Measurements from ENCODE around the gene IQGAP1. TPM values are rescaled to one million over a fixed set of nuclear protein-coding genes. Genes with fewer than 3 reads are reported as not detected.
A peak's percentile ranks its signal among the peaks of the same experiment; 100 is the strongest.

The IQGAP1 gene
- total RNA-seq, 1 donor from 2014 or later, result 227 TPM

GRCh38 chr15:90401495-90401894 lies 13.5 kb downstream of the IQGAP1 start:
- no peaks in the 10 kb centered on the region for H3K27me3 Mint-ChIP-seq
- DNase-seq (no peak), ATAC-seq (ENCODE audit: low read depth) (no peak)
- H3K4me1 Mint-ChIP-seq, result peaks cover 61% of the 10 kb centered on the region
- ChIA-PET CTCF (no interaction called here), POLR2A (interaction anchor here (0.9 to 4.8 kb wide), 2 partner anchors 13 to 20 kb away, joined by 3 to 36 read pairs; partner anchors contain the start of gene IQGAP1)
- TF ChIP-seq CTCF (IDR thresholded peaks at IDR 0.05), result no peak
- H3K36me3 Mint-ChIP-seq (ENCODE audit: low read depth), result peaks cover 13% of the 10 kb centered on the region
- no peak overlapping the region for H3K4me3 Mint-ChIP-seq
- H3K27ac Mint-ChIP-seq, result peak overlapping the region; percentile 96
- no peaks in the 10 kb centered on the region for H3K9me3 Mint-ChIP-seq
- intact Hi-C loops (cut with micrococcal nuclease), result loop anchor here (1.0 to 5.0 kb wide), 5 partner anchors 13 to 196 kb away; partner anchors contain the start of genes IQGAP1 and ZNF774

- no peak for ATAC-seq (ENCODE audit: low read depth)
- Mint-ChIP-seq H3K4me1 (peaks cover 62% of the 10 kb centered on the region), H3K4me3 (no peak overlapping the region), H3K27me3 (no peaks in the 10 kb centered on the region), H3K9me3 (no peaks in the 10 kb centered on the region), H3K36me3 (ENCODE audit: low read depth) (peaks cover 13% of the 10 kb centered on the region), H3K27ac (peak overlapping the region; percentile 96)
- intact Hi-C loops (cut with micrococcal nuclease), result loop anchor here (5.0 kb wide), 2 partner anchors 35 to 195 kb away; no protein-coding TSS in a partner anchor
- no peak for TF ChIP-seq CTCF (IDR thresholded peaks at IDR 0.05)
- ChIA-PET CTCF (no interaction called here), POLR2A (interaction anchor here (0.9 to 4.8 kb wide), 2 partner anchors 14 to 20 kb away, joined by 3 to 36 read pairs; partner anchors contain the start of gene IQGAP1)
- DNase-seq, result no peak
Measured at GRCh38 chr15:90402223-90402622, 14.2 kb downstream of the IQGAP1 start.

GRCh38 chr15:90402767-90403166 lies 14.7 kb downstream of the IQGAP1 start:
- no peak for DNase-seq
- Mint-ChIP-seq H3K4me1 (peaks cover 65% of the 10 kb centered on the region), H3K27ac (peak overlapping the region; percentile 96), H3K36me3 (ENCODE audit: low read depth) (peaks cover 13% of the 10 kb centered on the region), H3K4me3 (no peak overlapping the region), H3K9me3 (no peaks in the 10 kb centered on the region), H3K27me3 (no peaks in the 10 kb centered on the region)
- TF ChIP-seq CTCF (IDR thresholded peaks at IDR 0.05), result no peak
- intact Hi-C loops (cut with micrococcal nuclease), result loop anchor here (5.0 kb wide), 2 partner anchors 35 to 195 kb away; no protein-coding TSS in a partner anchor
- POLR2A ChIA-PET, result interaction anchor here (0.6 to 4.8 kb wide), 2 partner anchors 14 to 59 kb away, joined by 4 to 36 read pairs; partner anchors contain the start of gene IQGAP1
- CTCF ChIA-PET, result no interaction called here
- ATAC-seq (ENCODE audit: low read depth), result no peak

GRCh38 chr15:90405055-90405607 lies 17.1 kb downstream of the IQGAP1 start:
- peaks cover 27% of the 10 kb centered on the region for H3K36me3 Mint-ChIP-seq (ENCODE audit: low read depth)
- H3K4me1 Mint-ChIP-seq, result peaks cover 71% of the 10 kb centered on the region
- intact Hi-C loops (cut with micrococcal nuclease), result no loop called here
- ATAC-seq (ENCODE audit: low read depth) (no peak), DNase-seq (no peak)
- no peaks in the 10 kb centered on the region for H3K27me3 Mint-ChIP-seq
- ChIA-PET CTCF (no interaction called here), POLR2A (interaction anchor here (0.6 kb wide), 1 partner anchor 447 kb away, joined by 4 read pairs; no protein-coding TSS in a partner anchor)
- H3K4me3 Mint-ChIP-seq, result no peak overlapping the region
- no peak overlapping the region for H3K27ac Mint-ChIP-seq
- no peak for TF ChIP-seq CTCF (IDR thresholded peaks at IDR 0.05)
- H3K9me3 Mint-ChIP-seq, result peaks cover 2% of the 10 kb centered on the region

GRCh38 chr15:90407336-90407735 lies 19.3 kb downstream of the IQGAP1 start:
- CTCF ChIA-PET, result interaction anchor here (0.9 to 1.9 kb wide), 3 partner anchors 40 to 114 kb away, joined by 3 read pairs; no protein-coding TSS in a partner anchor
- DNase-seq (no peak), ATAC-seq (ENCODE audit: low read depth) (no peak)
- POLR2A ChIA-PET, result no interaction called here
- no peak for TF ChIP-seq CTCF (IDR thresholded peaks at IDR 0.05)
- Mint-ChIP-seq H3K4me1 (peaks cover 67% of the 10 kb centered on the region), H3K36me3 (ENCODE audit: low read depth) (peaks cover 29% of the 10 kb centered on the region), H3K27me3 (no peaks in the 10 kb centered on the region), H3K9me3 (peaks cover 2% of the 10 kb centered on the region), H3K27ac (no peak overlapping the region), H3K4me3 (no peak overlapping the region)
- intact Hi-C loops (cut with micrococcal nuclease), result no loop called here
